Trophoblast cell (in vitro differentiated cells and primary cell): ENCODE measurements around the gene RAB11FIP4.
A peak's percentile ranks its signal among the peaks of the same experiment; 100 is the strongest.

Experiments used
- DNase-seq, 2 donors: peaks; one replicate each; pipeline ENCODE4 v3.0.0-alpha.2; 2016
- H2AFZ ChIP-seq: 2 replicates; pipeline ENCODE4 v1.6.1; 2013; ENCODE audit warnings: low read length, moderate library complexity, mild to moderate bottlenecking; ENCODE audit not compliant: insufficient read depth, poor library complexity
- H2AK5ac ChIP-seq: 2 replicates; pipeline ENCODE4 v1.6.1; 2013; ENCODE audit warnings: mild to moderate bottlenecking, low read length
- H2BK120ac ChIP-seq: 2 replicates; pipeline ENCODE4 v1.6.1; 2013; ENCODE audit warnings: low read length, mild to moderate bottlenecking, moderate library complexity; ENCODE audit not compliant: insufficient read depth, poor library complexity
- H2BK12ac ChIP-seq: 2 replicates; pipeline ENCODE4 v1.6.1; 2013; ENCODE audit warnings: mild to moderate bottlenecking, low read length, moderate library complexity
- H2BK5ac ChIP-seq: 2 replicates; pipeline ENCODE4 v1.6.1; 2013; ENCODE audit warnings: low read length, low read depth, moderate library complexity, mild to moderate bottlenecking; ENCODE audit not compliant: poor library complexity
- H3K14ac ChIP-seq: 2 replicates; pipeline ENCODE4 v1.6.1; 2013; ENCODE audit warnings: mild to moderate bottlenecking, low read length
- H3K18ac ChIP-seq: 2 replicates; pipeline ENCODE4 v1.6.1; 2013; ENCODE audit warnings: mild to moderate bottlenecking, low read length
- H3K23ac ChIP-seq: 2 replicates; pipeline ENCODE4 v1.6.1; 2013; ENCODE audit warnings: low read length
- H3K27ac ChIP-seq: 2 replicates; pipeline ENCODE4 v1.5.1; 2013; ENCODE audit warnings: low read depth, mild to moderate bottlenecking, inconsistent platforms, low read length, moderate library complexity
- H3K27me3 ChIP-seq: 2 replicates; pipeline ENCODE4 v1.6.1; 2013; ENCODE audit warnings: inconsistent platforms, mild to moderate bottlenecking, low read length, moderate library complexity; ENCODE audit not compliant: insufficient read depth
- H3K36me3 ChIP-seq, 2 experiments: 1 replicate in 1 of 2; 2 replicates in 1 of 2; pipeline ENCODE4 v1.6.1; 2013; ENCODE audit warnings: low read length in 2 of 2, mild to moderate bottlenecking in 2 of 2, moderate library complexity in 1 of 2; ENCODE audit not compliant: insufficient read depth in 2 of 2, control insufficient read depth in 1 of 2
- H3K4ac ChIP-seq: 2 replicates; pipeline ENCODE4 v1.6.1; 2013; ENCODE audit warnings: low read depth, mild to moderate bottlenecking, low read length, moderate library complexity
- H3K4me1 ChIP-seq, 2 experiments: 1 replicate in 1 of 2; 2 replicates in 1 of 2; pipeline ENCODE4 v1.6.1; 2013; ENCODE audit warnings: low read length in 2 of 2, mild to moderate bottlenecking in 2 of 2, moderate library complexity in 1 of 2; ENCODE audit not compliant: insufficient read depth in 2 of 2, control insufficient read depth in 1 of 2
- H3K4me2 ChIP-seq: 2 replicates; pipeline ENCODE4 v1.6.1; 2013; ENCODE audit warnings: inconsistent platforms, mild to moderate bottlenecking, low read length, moderate library complexity
- H3K4me3 ChIP-seq: 2 replicates; pipeline ENCODE4 v1.5.1; 2013; ENCODE audit warnings: mild to moderate bottlenecking, low read depth, low read length, inconsistent platforms
- H3K79me1 ChIP-seq: one replicate; pipeline ENCODE4 v1.6.1; 2013; ENCODE audit warnings: low read length
- H3K79me2 ChIP-seq: 2 replicates; pipeline ENCODE4 v1.6.1; 2013; ENCODE audit warnings: low read length, mild to moderate bottlenecking; ENCODE audit not compliant: control insufficient read depth, insufficient read depth, poor library complexity
- H3K9ac ChIP-seq: 2 replicates; pipeline ENCODE4 v1.6.1; 2013; ENCODE audit warnings: mild to moderate bottlenecking, low read length
- H3K9me3 ChIP-seq: 2 replicates; pipeline ENCODE4 v1.6.1; 2013; ENCODE audit warnings: low read depth, mild to moderate bottlenecking, control low read depth, inconsistent platforms, low read length; ENCODE audit not compliant: insufficient read depth
- H4K12ac ChIP-seq: 2 replicates; pipeline ENCODE4 v1.6.1; 2013; ENCODE audit warnings: low read depth, mild to moderate bottlenecking, low read length, moderate library complexity
- H4K8ac ChIP-seq: 2 replicates; pipeline ENCODE4 v1.6.1; 2013; ENCODE audit warnings: low read depth, mild to moderate bottlenecking, low read length, moderate library complexity
- H4K91ac ChIP-seq: one replicate; pipeline ENCODE4 v1.6.1; 2013; ENCODE audit warnings: low read depth, mild to moderate bottlenecking, low read length, moderate library complexity
- WGBS: extraction: QIAGEN DNeasy Blood & Tissue Kit; methylation state at CpG from one replicate; pipeline ENCODE4 v1.1.7; 2013; ENCODE audit warnings: missing lambda C conversion rate; ENCODE audit not compliant: insufficient read length, insufficient coverage; ENCODE audit errors: extremely low coverage; 5-methylcytosine and 5-hydroxymethylcytosine counted together

The RAB11FIP4 gene

GRCh38 chr17:31387438-31387837, 4.0 kb upstream of the RAB11FIP4 start:
- Histone ChIP-seq H3K4me3 (no peak overlapping the region), H3K9ac (no peak overlapping the region), H3K9me3 (peaks cover 1% of the 10 kb centered on the region), H2BK12ac (no peak overlapping the region), H2BK5ac (no peak overlapping the region), H3K23ac (no peak overlapping the region), H3K18ac (no peak overlapping the region), H3K4ac (no peak overlapping the region), H3K36me3 (peaks cover 0 to under 1% of the 10 kb centered on the region in 2 experiments), H2AK5ac (no peak overlapping the region), H4K12ac (no peak overlapping the region), H3K79me2 (no peaks in the 10 kb centered on the region), H3K79me1 (no peaks in the 10 kb centered on the region), H2BK120ac (no peak overlapping the region), H4K91ac (no peak overlapping the region), H3K4me1 (peaks cover 3 to 7% of the 10 kb centered on the region in 2 experiments), H3K4me2 (no peak overlapping the region), H4K8ac (no peak overlapping the region), H3K27ac (no peak overlapping the region), H3K14ac (no peak overlapping the region), H3K27me3 (peaks cover 18% of the 10 kb centered on the region), H2AFZ (no peak overlapping the region)
- WGBS: no CpG with 5 or more reads among the region's 12 CpGs
- no peak for DNase-seq

DNA sequence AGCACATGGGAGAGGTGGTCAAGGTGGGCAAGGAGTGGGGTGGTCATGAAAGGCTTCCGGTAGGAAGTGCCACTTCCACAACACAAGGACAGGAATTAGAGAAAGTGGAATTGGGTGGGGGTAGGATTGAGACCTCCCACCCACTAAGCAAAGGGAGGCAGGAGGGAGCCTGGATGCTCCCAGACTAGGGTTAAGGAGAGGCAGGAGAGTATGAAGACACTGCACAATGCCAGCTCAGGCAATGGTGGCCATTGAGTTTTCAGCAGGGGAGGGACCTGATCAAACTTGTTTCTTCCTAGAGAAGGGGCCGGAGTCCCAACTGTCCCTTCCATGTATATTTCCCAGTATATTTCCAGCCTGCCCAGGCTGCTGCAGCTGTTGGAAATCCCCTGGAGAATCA, 3.1 kb upstream of the RAB11FIP4 start:
- no peaks in the 10 kb centered on the region for H3K79me2 ChIP-seq
- H3K14ac ChIP-seq: no peak overlapping the region
- H3K4me1 ChIP-seq: peaks cover 3 to 7% of the 10 kb centered on the region in 2 experiments
- H3K4me2 ChIP-seq: no peak overlapping the region
- peaks cover 22% of the 10 kb centered on the region for H3K27me3 ChIP-seq
- no peak overlapping the region for H3K18ac ChIP-seq
- H2AFZ ChIP-seq: no peak overlapping the region
- H2BK12ac ChIP-seq: no peak overlapping the region
- H3K4me3 ChIP-seq: no peak overlapping the region
- no peak overlapping the region for H3K4ac ChIP-seq
- H4K8ac ChIP-seq: no peak overlapping the region
- WGBS: no CpG with 5 or more reads among the region's 2 CpGs
- peaks cover 1% of the 10 kb centered on the region for H3K9me3 ChIP-seq
- H4K91ac ChIP-seq: no peak overlapping the region
- no peak overlapping the region for H2BK5ac ChIP-seq
- H3K27ac ChIP-seq: no peak overlapping the region
- H2BK120ac ChIP-seq: no peak overlapping the region
- H3K36me3 ChIP-seq: no peaks in the 10 kb centered on the region
- H3K79me1 ChIP-seq: no peaks in the 10 kb centered on the region
- no peak overlapping the region for H2AK5ac ChIP-seq
- H4K12ac ChIP-seq: no peak overlapping the region
- no peak for DNase-seq
- no peak overlapping the region for H3K23ac ChIP-seq
- no peak overlapping the region for H3K9ac ChIP-seq

DNA sequence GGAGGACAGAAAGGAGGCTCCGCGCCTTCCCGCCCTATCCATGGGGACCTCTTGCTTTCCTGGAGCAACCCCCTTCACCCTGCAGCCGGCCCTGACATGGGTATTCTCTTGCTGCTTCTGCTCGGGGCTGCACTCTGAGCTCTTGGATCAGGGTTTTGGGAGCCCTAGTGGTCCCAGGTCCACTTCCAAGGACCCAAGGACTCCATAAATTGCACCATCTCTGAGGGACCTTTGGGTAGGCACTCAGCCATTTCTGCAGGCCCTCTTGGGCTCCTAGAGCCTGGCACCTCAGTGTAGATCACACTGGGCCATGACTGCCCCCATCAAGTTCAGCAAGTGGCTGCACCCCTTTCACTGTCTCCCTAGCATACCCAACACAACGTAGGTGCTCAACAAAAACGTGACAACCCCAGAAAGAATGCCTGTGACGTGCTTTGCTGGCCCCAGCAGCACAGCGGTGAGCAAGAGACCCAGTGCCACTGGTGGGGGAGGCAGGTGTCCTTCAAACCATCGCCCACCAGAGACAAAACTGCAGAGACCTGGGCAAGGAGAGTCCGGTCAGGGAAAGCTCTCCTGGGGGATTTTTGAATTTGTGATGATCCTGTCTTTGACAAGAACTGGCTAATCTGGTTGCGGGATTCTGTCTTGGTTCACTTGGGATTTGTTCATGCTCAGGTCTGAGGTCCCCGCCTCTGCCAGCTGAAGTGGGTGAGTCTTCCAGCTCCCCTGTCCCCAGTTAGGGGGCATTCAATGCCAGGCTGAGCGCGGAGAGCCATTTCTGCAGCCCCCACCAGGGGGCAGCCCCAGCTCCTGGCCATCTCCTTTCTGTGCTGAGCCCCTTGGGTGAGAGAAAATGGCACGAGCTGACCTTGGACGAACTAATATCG, 2.5 kb upstream of the RAB11FIP4 start:
- no peaks in the 10 kb centered on the region for H3K79me1 ChIP-seq
- no peak overlapping the region for H2AFZ ChIP-seq
- no peak overlapping the region for H3K18ac ChIP-seq
- no peak overlapping the region for H2BK120ac ChIP-seq
- H4K12ac ChIP-seq: no peak overlapping the region
- no peak overlapping the region for H3K4me3 ChIP-seq
- H3K14ac ChIP-seq: no peak overlapping the region
- H4K91ac ChIP-seq: no peak overlapping the region
- peaks cover 3 to 7% of the 10 kb centered on the region in 2 experiments for H3K4me1 ChIP-seq
- no peak overlapping the region for H3K27ac ChIP-seq
- DNase-seq: peak in 1 of 2 donors; percentile 27
- H3K79me2 ChIP-seq: no peaks in the 10 kb centered on the region
- H3K9me3 ChIP-seq: peaks cover 1% of the 10 kb centered on the region
- no peak overlapping the region for H3K9ac ChIP-seq
- H2AK5ac ChIP-seq: no peak overlapping the region
- no peak overlapping the region for H2BK5ac ChIP-seq
- WGBS: no CpG with 5 or more reads among the region's 18 CpGs
- H3K4ac ChIP-seq: no peak overlapping the region
- H4K8ac ChIP-seq: no peak overlapping the region
- no peak overlapping the region for H2BK12ac ChIP-seq
- no peaks in the 10 kb centered on the region for H3K36me3 ChIP-seq
- no peak overlapping the region for H3K23ac ChIP-seq
- peaks cover 22% of the 10 kb centered on the region for H3K27me3 ChIP-seq
- H3K4me2 ChIP-seq: no peak overlapping the region

- H3K4me3 ChIP-seq: no peak overlapping the region
- no peaks in the 10 kb centered on the region for H3K36me3 ChIP-seq
- H3K79me2 ChIP-seq: no peaks in the 10 kb centered on the region
- no peak overlapping the region for H3K4ac ChIP-seq
- no peak overlapping the region for H2BK12ac ChIP-seq
- no CpG with 5 or more reads among the region's 22 CpGs for WGBS
- no peak overlapping the region for H4K8ac ChIP-seq
- H3K18ac ChIP-seq: no peak overlapping the region
- no peak overlapping the region for H3K23ac ChIP-seq
- no peak overlapping the region for H2AK5ac ChIP-seq
- no peak overlapping the region for H3K9ac ChIP-seq
- H3K4me1 ChIP-seq: peaks cover 3 to 7% of the 10 kb centered on the region in 2 experiments
- no peak overlapping the region for H3K14ac ChIP-seq
- no peak overlapping the region for H3K4me2 ChIP-seq
- peaks cover 1% of the 10 kb centered on the region for H3K9me3 ChIP-seq
- H2BK5ac ChIP-seq: no peak overlapping the region
- DNase-seq: no peak
- H2BK120ac ChIP-seq: no peak overlapping the region
- H3K27me3 ChIP-seq: peaks cover 22% of the 10 kb centered on the region
- H4K12ac ChIP-seq: no peak overlapping the region
- H3K27ac ChIP-seq: no peak overlapping the region
- H2AFZ ChIP-seq: no peak overlapping the region
- no peaks in the 10 kb centered on the region for H3K79me1 ChIP-seq
- H4K91ac ChIP-seq: no peak overlapping the region
Measured at GRCh38 chr17:31389657-31390381, 1.7 kb upstream of the RAB11FIP4 start.
